SK-N-SH (cell line): ENCODE measurements around the gene TMEM245. TPM values are rescaled to one million over a fixed set of nuclear protein-coding genes. Genes with fewer than 3 reads are reported as not detected.

ENCODE experiments used
- CTCF ChIA-PET: fragments of 300-600, 350-600 bp; formaldehyde crosslinking; extraction: SDS; loops from one replicate; lab custom pipeline; 2021; lab: Yijun Ruan, JAX
- POLR2A ChIA-PET: fragments of 350-600 bp; sonication (Branson Sonifier 250); formaldehyde crosslinking; extraction: SDS; loops from one replicate; lab custom pipeline; 2020; ENCODE audit warnings: antibody characterized with exemption, inconsistent platforms; lab: Yijun Ruan, JAX
- DNase-seq: peaks from one replicate; pipeline ENCODE4 v3.0.0; 2012
- H2AFZ ChIP-seq: fragments of 200-600 bp; sonication (generic); 2 replicates; pipeline ENCODE4 v1.8.1; 2016; ENCODE audit warnings: antibody characterized with exemption, mild to moderate bottlenecking, low read depth
- H3F3A ChIP-seq: fragments of 200-600 bp; sonication (generic); replicated peaks from 2 replicates; pipeline ENCODE3; 2016; ENCODE audit warnings: antibody characterized with exemption, mild to moderate bottlenecking; ENCODE audit not compliant: insufficient read depth
- H3K27ac ChIP-seq, 2 experiments: fragments of 200-500 bp in 1 of 2; fragments of 200-600 bp in 1 of 2; sonication (Bioruptor generic) in 1 of 2; sonication (generic), shearing (Covaris generic) in 1 of 2; 2 replicates each; pipeline versions ENCODE4 v1.5.1 to v1.6.1; 2014 to 2016; ENCODE audit warnings: low read depth in 2 of 2, inconsistent platforms in 1 of 2, low read length in 1 of 2, mild to moderate bottlenecking in 1 of 2, mixed read lengths in 1 of 2
- H3K27me3 ChIP-seq: fragments of 200-600 bp; sonication (generic), shearing (Covaris generic); 2 replicates; pipeline ENCODE4 v1.6.1; 2016; ENCODE audit warnings: mixed run types; ENCODE audit not compliant: insufficient read depth
- H3K36me3 ChIP-seq, 2 experiments: fragments of 200-500 bp in 1 of 2; fragments of 200-600 bp in 1 of 2; sonication (Bioruptor generic) in 1 of 2; sonication (generic) in 1 of 2; replicated peaks in 1 of 2; 2 replicates each; pipeline versions ENCODE3 to v1.5.1; 2014 to 2016; ENCODE audit warnings: low read length in 1 of 2, mild to moderate bottlenecking in 1 of 2; ENCODE audit not compliant: insufficient read depth in 2 of 2, control insufficient read depth in 1 of 2
- H3K4me1 ChIP-seq, 2 experiments: fragments of 200-500 bp in 1 of 2; fragments of 200-600 bp in 1 of 2; sonication (Bioruptor generic) in 1 of 2; sonication (generic), shearing (Covaris generic) in 1 of 2; 2 replicates each; pipeline versions ENCODE4 v1.5.1 to v1.6.1; 2014 to 2016; ENCODE audit warnings: low read depth in 1 of 2, low read length in 1 of 2, mixed run types in 1 of 2; ENCODE audit not compliant: insufficient read depth in 2 of 2, control insufficient read depth in 1 of 2
- H3K4me2 ChIP-seq: fragments of 200-600 bp; sonication (generic), shearing (Covaris generic); 2 replicates; pipeline ENCODE4 v1.6.1; 2017; ENCODE audit warnings: mixed run types
- H3K4me3 ChIP-seq, 2 experiments: fragments of 200-500 bp in 1 of 2; fragments of 200-600 bp in 1 of 2; sonication (Bioruptor generic) in 1 of 2; sonication (generic), shearing (Covaris generic) in 1 of 2; 2 replicates each; pipeline versions ENCODE4 v1.5.1 to v1.8.1; 2014 to 2016; ENCODE audit warnings: low read depth in 2 of 2, inconsistent platforms in 1 of 2, low read length in 1 of 2, mild to moderate bottlenecking in 1 of 2, mixed read lengths in 1 of 2, moderate library complexity in 1 of 2
- H3K79me2 ChIP-seq: fragments of 200-600 bp; sonication (generic); 2 replicates; pipeline ENCODE4 v1.8.1; 2017; ENCODE audit warnings: mild to moderate bottlenecking; ENCODE audit not compliant: insufficient read depth
- H3K9ac ChIP-seq: fragments of 200-600 bp; sonication (generic); 2 replicates; pipeline ENCODE4 v1.6.1; 2017; ENCODE audit warnings: mixed run types
- H3K9me2 ChIP-seq: fragments of 200-600 bp; sonication (generic); 2 replicates; pipeline ENCODE4 v1.6.1; 2017; ENCODE audit warnings: mixed run types
- H3K9me3 ChIP-seq: fragments of 200-600 bp; sonication (generic); 2 replicates; pipeline ENCODE4 v1.6.1; 2017; ENCODE audit warnings: mixed run types, mild to moderate bottlenecking, moderate library complexity
- H4K20me1 ChIP-seq: fragments of 200-600 bp; sonication (generic); 2 replicates; pipeline ENCODE4 v1.6.1; 2017; ENCODE audit warnings: mild to moderate bottlenecking, mixed run types; ENCODE audit not compliant: insufficient read depth
- CHD2 ChIP-seq: fragments of 150-350 bp; IDR thresholded peaks from 2 replicates; pipeline ENCODE4 v1.6.1; 2018; ENCODE audit warnings: low read length; ENCODE audit not compliant: partially characterized antibody
- EZH2phosphoT487 ChIP-seq: fragments of 200-600 bp; sonication (generic); IDR thresholded peaks from 2 replicates; pipeline ENCODE4 v1.6.1; 2017; ENCODE audit warnings: low read depth, mixed run types, mild to moderate bottlenecking, antibody characterized with exemption, moderate library complexity, borderline replicate concordance
- FOSL2 ChIP-seq: IDR thresholded peaks from 2 replicates; pipeline ENCODE4 v1.4.0; 2012; ENCODE audit warnings: low read depth, mild to moderate bottlenecking, moderate library complexity, borderline replicate concordance
- IRF3 ChIP-seq: fragments of 150-350 bp; IDR thresholded peaks from 2 replicates; pipeline ENCODE4 v1.6.1; 2016; ENCODE audit warnings: mild to moderate bottlenecking, low read depth, low read length
- JUND ChIP-seq: IDR thresholded peaks from 2 replicates; pipeline ENCODE4 v1.4.0; 2012
- MEF2A ChIP-seq: IDR thresholded peaks from 2 replicates; pipeline ENCODE4 v1.4.0; 2012; ENCODE audit warnings: low read depth, borderline replicate concordance
- MXI1 ChIP-seq: IDR thresholded peaks from 2 replicates; pipeline ENCODE4 v1.6.1; 2012; ENCODE audit warnings: mild to moderate bottlenecking, low read depth, low read length, improper control_type of control experiment
- POLR2AphosphoS5 ChIP-seq: IDR thresholded peaks from 2 replicates; pipeline ENCODE4 v1.6.1; 2012; ENCODE audit warnings: low read depth, low read length
- RAD21 ChIP-seq: IDR thresholded peaks from 2 replicates; pipeline ENCODE4 v1.6.1; 2012; ENCODE audit warnings: mild to moderate bottlenecking, low read length
- RCOR1 ChIP-seq: fragments of 150-350 bp; IDR thresholded peaks from 2 replicates; pipeline ENCODE4 v1.6.1; 2017; ENCODE audit warnings: antibody characterized with exemption, low read length
- REST ChIP-seq: IDR thresholded peaks from 2 replicates; pipeline ENCODE4 v1.6.1; 2012; ENCODE audit warnings: mild to moderate bottlenecking, low read depth, low read length, moderate library complexity
- SIN3A ChIP-seq: IDR thresholded peaks from 2 replicates; pipeline ENCODE4 v1.6.1; 2012; ENCODE audit warnings: low read depth, mild to moderate bottlenecking, low read length, moderate library complexity, borderline replicate concordance
- TCF12 ChIP-seq: IDR thresholded peaks from 2 replicates; pipeline ENCODE4 v1.4.0; 2012
- TEAD4 ChIP-seq: IDR thresholded peaks from 2 replicates; pipeline ENCODE4 v1.4.0; 2012; ENCODE audit warnings: mild to moderate bottlenecking, borderline replicate concordance; ENCODE audit not compliant: insufficient read depth
- USF1 ChIP-seq: IDR thresholded peaks from 2 replicates; pipeline ENCODE4 v1.4.0; 2012; ENCODE audit warnings: low read depth, borderline replicate concordance
- USF2 ChIP-seq: fragments of 150-350 bp; IDR thresholded peaks from 2 replicates; pipeline ENCODE4 v1.6.1; 2017; ENCODE audit warnings: antibody characterized with exemption, low read length, low read depth, borderline replicate concordance
- YY1 ChIP-seq: IDR thresholded peaks from 2 replicates; pipeline ENCODE4 v1.4.0; 2012; ENCODE audit warnings: low read depth, mild to moderate bottlenecking
- ZBTB33 ChIP-seq: IDR thresholded peaks from 2 replicates; pipeline ENCODE4 v1.4.0; 2012; ENCODE audit warnings: low read depth, borderline replicate concordance
- WGBS: methylation state at CpG from one replicate; pipeline ENCODE4 v1.1.6; 2017; ENCODE audit warnings: low lambda C conversion rate; 5-methylcytosine and 5-hydroxymethylcytosine counted together
- polyA plus RNA-seq, 3 experiments: library from polyadenylated mRNA; depleted of rRNA; stranded (reverse); fragments of >200 nt; gene quantifications; 2 replicates each; pipeline ENCODE4 v1.2.3, GENCODE V29; 2012

TMEM245 gene
- polyA plus RNA-seq, 1 of the 3 experiments (the other 2 are of a cell fraction), result 17.5 TPM

GRCh38 chr9:109138421-109138820 is 18.7 kb upstream of the TMEM245 start:
- Histone ChIP-seq H3K27me3 (no peaks in the 10 kb centered on the region), H4K20me1 (no peaks in the 10 kb centered on the region), H3K9me2 (no peaks in the 10 kb centered on the region), H3K9ac (no peak overlapping the region), H2AFZ (no peak overlapping the region), H3K4me3 (no peak overlapping the region), H3K79me2 (no peaks in the 10 kb centered on the region), H3F3A (no peaks in the 10 kb centered on the region), H3K4me2 (no peak overlapping the region), H3K4me1 (no peaks in the 10 kb centered on the region), H3K27ac (no peak overlapping the region), H3K9me3 (no peaks in the 10 kb centered on the region), H3K36me3 (no peaks in the 10 kb centered on the region)
- ChIA-PET CTCF (no interaction called here), POLR2A (no interaction called here)
- DNase-seq, result no peak
- WGBS, result 73% methylated on average over 2 of the region's 2 CpGs
- TF ChIP-seq ZBTB33 (no peak), RCOR1 (no peak), EZH2phosphoT487 (no peak), RAD21 (no peak), USF1 (no peak), USF2 (no peak), REST (no peak), POLR2AphosphoS5 (no peak)

GRCh38 chr9:109134167-109134578 is 14.4 kb upstream of the TMEM245 start:
- Histone ChIP-seq H3K4me2 (no peak overlapping the region), H4K20me1 (no peaks in the 10 kb centered on the region), H3K9ac (no peak overlapping the region), H3K9me3 (no peaks in the 10 kb centered on the region), H3K27ac (no peak overlapping the region), H3F3A (no peaks in the 10 kb centered on the region), H3K36me3 (no peaks in the 10 kb centered on the region), H2AFZ (no peak overlapping the region), H3K9me2 (no peaks in the 10 kb centered on the region), H3K4me1 (no peaks in the 10 kb centered on the region), H3K4me3 (no peak overlapping the region), H3K79me2 (no peaks in the 10 kb centered on the region), H3K27me3 (no peaks in the 10 kb centered on the region)
- WGBS, result 100% methylated on average over 1 of the region's 1 CpG
- ChIA-PET POLR2A (no interaction called here), CTCF (interaction anchor here (1.2 kb wide), 1 partner anchor 11 kb away, joined by 3 read pairs; no protein-coding TSS in a partner anchor)
- DNase-seq, result no peak
- TF ChIP-seq YY1 (no peak), IRF3 (no peak), RCOR1 (no peak), TEAD4 (no peak), MXI1 (no peak), JUND (no peak), MEF2A (no peak), FOSL2 (no peak), TCF12 (no peak), CHD2 (no peak), SIN3A (no peak), USF1 (no peak)
